ENCODE results near the gene ANXA5.

ANXA5 gene

DNA sequence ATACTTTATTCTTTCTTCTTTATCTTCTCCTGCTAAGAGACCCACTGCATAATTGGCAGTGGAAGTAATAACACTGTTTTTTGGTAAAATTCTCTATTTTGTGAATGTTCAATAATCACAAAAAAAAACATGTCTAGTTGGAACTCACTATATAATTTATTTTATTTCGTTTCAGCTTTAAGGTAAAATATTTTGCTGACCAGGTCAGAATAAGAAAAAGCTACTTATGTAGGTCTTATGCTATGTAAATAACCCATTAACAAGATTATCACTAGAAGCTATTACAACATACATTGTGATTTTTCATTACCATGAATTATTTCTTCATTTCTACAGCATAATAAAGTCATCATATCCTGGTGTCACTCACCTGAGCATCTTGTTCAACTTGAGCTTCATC is 19.3 kb downstream of the ANXA5 start:
- TF ChIP-seq POLR2A (IDR thresholded peaks at IDR 0.05; ENCODE audit: extremely low read depth, insufficient read length) (no peak), MYC (IDR thresholded peaks at IDR 0.05; ENCODE audit: low read depth, low read length) (no peak), MAX (IDR thresholded peaks at IDR 0.05; ENCODE audit: low read depth, low read length) (no peak)
- TF ChIP-seq, protein P1, sequence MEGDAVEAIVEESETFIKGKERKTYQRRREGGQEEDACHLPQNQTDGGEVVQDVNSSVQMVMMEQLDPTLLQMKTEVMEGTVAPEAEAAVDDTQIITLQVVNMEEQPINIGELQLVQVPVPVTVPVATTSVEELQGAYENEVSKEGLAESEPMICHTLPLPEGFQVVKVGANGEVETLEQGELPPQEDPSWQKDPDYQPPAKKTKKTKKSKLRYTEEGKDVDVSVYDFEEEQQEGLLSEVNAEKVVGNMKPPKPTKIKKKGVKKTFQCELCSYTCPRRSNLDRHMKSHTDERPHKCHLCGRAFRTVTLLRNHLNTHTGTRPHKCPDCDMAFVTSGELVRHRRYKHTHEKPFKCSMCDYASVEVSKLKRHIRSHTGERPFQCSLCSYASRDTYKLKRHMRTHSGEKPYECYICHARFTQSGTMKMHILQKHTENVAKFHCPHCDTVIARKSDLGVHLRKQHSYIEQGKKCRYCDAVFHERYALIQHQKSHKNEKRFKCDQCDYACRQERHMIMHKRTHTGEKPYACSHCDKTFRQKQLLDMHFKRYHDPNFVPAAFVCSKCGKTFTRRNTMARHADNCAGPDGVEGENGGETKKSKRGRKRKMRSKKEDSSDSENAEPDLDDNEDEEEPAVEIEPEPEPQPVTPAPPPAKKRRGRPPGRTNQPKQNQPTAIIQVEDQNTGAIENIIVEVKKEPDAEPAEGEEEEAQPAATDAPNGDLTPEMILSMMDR (IDR thresholded peaks at IDR 0.05; ENCODE audit: low read depth, low read length), result no peak
- DNase-seq (ENCODE audit: low read depth), result no peak
- H3K4me3 ChIP-seq (ENCODE audit: low read depth, low read length), result no peak overlapping the region

DNA sequence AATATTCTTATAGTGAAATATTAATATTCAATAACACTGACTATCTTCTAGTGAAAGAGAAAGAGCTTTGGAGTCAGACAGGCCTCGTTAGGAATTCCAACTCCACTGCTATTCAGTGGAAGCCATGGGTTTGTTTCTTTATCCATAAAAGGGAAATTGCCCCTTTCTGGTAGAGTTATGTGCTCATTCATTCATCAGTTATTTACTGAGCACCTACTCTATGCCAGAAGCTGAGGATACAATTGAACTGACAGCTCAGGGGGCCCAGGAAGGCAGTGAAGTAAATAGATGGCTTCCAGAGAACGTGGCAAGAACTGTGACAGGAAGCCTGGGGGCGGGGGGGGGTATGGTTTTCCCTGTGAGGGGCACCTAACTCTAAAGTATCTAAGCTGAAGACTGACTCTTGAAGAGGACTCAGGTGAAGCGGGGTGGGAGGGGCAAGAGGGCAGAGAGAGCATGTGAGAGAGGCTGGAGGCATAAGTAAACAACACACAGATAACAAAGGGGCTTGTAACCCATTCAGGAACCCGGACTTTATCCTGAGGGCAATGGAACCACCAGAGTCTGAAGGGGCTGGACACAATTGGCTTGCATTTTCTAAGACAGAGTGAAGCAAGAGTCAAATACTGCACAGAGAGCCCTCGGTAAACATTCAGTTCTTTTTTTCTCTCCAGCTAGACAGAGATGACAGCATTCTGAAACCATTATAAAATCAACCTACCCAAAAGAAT is 20.3 kb downstream of the ANXA5 start:
- no peak overlapping the region for H3K4me3 ChIP-seq (ENCODE audit: low read depth, low read length)
- DNase-seq (ENCODE audit: low read depth), result no peak
- TF ChIP-seq MYC (IDR thresholded peaks at IDR 0.05; ENCODE audit: low read depth, low read length), result no peak
- TF ChIP-seq MAX (IDR thresholded peaks at IDR 0.05; ENCODE audit: low read depth, low read length), result no peak
- TF ChIP-seq POLR2A (IDR thresholded peaks at IDR 0.05; ENCODE audit: extremely low read depth, insufficient read length), result no peak
- TF ChIP-seq, protein P1 (IDR thresholded peaks at IDR 0.05; ENCODE audit: low read depth, low read length), result no peak

GRCh38 chr4:121675715-121676114 is 21.1 kb downstream of the ANXA5 start:
- no peak for DNase-seq (ENCODE audit: low read depth)
- TF ChIP-seq MAX (IDR thresholded peaks at IDR 0.05; ENCODE audit: low read depth, low read length), result no peak
- TF ChIP-seq MYC (IDR thresholded peaks at IDR 0.05; ENCODE audit: low read depth, low read length), result no peak
- no peak overlapping the region for H3K4me3 ChIP-seq (ENCODE audit: low read depth, low read length)

GRCh38 chr4:121674696-121675095 is 22.1 kb downstream of the ANXA5 start:
- no peak for DNase-seq (ENCODE audit: low read depth)
- TF ChIP-seq MAX (IDR thresholded peaks at IDR 0.05; ENCODE audit: low read depth, low read length), result no peak
- no peak for TF ChIP-seq POLR2A (IDR thresholded peaks at IDR 0.05; ENCODE audit: extremely low read depth, insufficient read length)
- TF ChIP-seq, protein P1 (IDR thresholded peaks at IDR 0.05; ENCODE audit: low read depth, low read length), result no peak
- no peak for TF ChIP-seq MYC (IDR thresholded peaks at IDR 0.05; ENCODE audit: low read depth, low read length)
- H3K4me3 ChIP-seq (ENCODE audit: low read depth, low read length), result no peak overlapping the region

DNA sequence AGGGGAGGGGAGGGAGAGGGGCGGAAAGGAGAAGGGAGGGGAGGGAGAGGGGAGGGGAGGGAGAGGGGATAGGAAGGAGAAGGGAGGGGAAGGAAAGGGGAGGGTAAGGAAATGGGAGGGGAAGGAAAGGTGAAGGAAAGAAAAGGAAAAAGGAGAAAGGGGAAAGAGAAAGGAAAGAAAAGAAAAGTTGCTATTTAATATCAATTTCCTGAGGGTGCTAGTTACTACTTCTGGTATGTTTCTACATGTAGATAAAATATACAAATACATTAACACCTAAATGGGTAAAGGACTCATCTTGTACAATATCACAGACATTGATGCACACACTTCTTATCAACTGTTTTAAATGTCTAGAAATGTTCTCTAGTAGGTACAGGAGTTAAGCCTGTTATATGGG is 22.6 kb downstream of the ANXA5 start:
- TF ChIP-seq, protein P1 (IDR thresholded peaks at IDR 0.05; ENCODE audit: low read depth, low read length), result no peak
- TF ChIP-seq MAX (IDR thresholded peaks at IDR 0.05; ENCODE audit: low read depth, low read length) (no peak), POLR2A (IDR thresholded peaks at IDR 0.05; ENCODE audit: extremely low read depth, insufficient read length) (no peak), MYC (IDR thresholded peaks at IDR 0.05; ENCODE audit: low read depth, low read length) (no peak)
- H3K4me3 ChIP-seq (ENCODE audit: low read depth, low read length), result no peak overlapping the region
- no peak for DNase-seq (ENCODE audit: low read depth)

- no peak for DNase-seq (ENCODE audit: low read depth)
- H3K4me3 ChIP-seq (ENCODE audit: low read depth, low read length), result no peak overlapping the region
- no peak for TF ChIP-seq MAX (IDR thresholded peaks at IDR 0.05; ENCODE audit: low read depth, low read length)
- TF ChIP-seq MYC (IDR thresholded peaks at IDR 0.05; ENCODE audit: low read depth, low read length), result no peak
- TF ChIP-seq, protein P1 (IDR thresholded peaks at IDR 0.05; ENCODE audit: low read depth, low read length), result no peak
- TF ChIP-seq POLR2A (IDR thresholded peaks at IDR 0.05; ENCODE audit: extremely low read depth, insufficient read length), result no peak
Measured at GRCh38 chr4:121669163-121669550, 27.6 kb downstream of the ANXA5 start.

Measured in NB4 (cell line).